Astrocyte (in vitro differentiated cells and primary cell): ENCODE data around the gene CSPG4. TPM values are rescaled to one million over a fixed set of nuclear protein-coding genes. Genes with fewer than 3 reads are reported as not detected.
"Not testable (repeated sequence)": the region's sequence is repeated elsewhere in the genome, so short reads cannot be mapped to it uniquely, and the experiment has no call there.

ENCODE experiments used
- DNase-seq: peaks from one replicate; pipeline ENCODE4 v3.0.0-alpha.2; 2010; ENCODE audit warnings: low read depth
- FAIRE-seq: peaks from 2 replicates; lab custom pipeline; 2011; peaks lifted over from hg19 to GRCh38; lab: Jason Lieb, UNC
- H2AFZ ChIP-seq: 2 replicates; pipeline ENCODE4 v1.6.0; 2012; ENCODE audit warnings: low read depth, low read length, inconsistent platforms
- H3K27ac ChIP-seq: 2 replicates; pipeline ENCODE4 v1.5.1; 2011; ENCODE audit warnings: low read depth, low read length, inconsistent platforms
- H3K27me3 ChIP-seq: 2 replicates; pipeline ENCODE4 v1.6.0; 2011; ENCODE audit warnings: low read length, inconsistent platforms; ENCODE audit not compliant: insufficient read depth
- H3K36me3 ChIP-seq: 2 replicates; pipeline ENCODE4 v1.5.1; 2011; ENCODE audit warnings: low read length, inconsistent platforms; ENCODE audit not compliant: insufficient read depth
- H3K4me1 ChIP-seq: 2 replicates; pipeline ENCODE4 v1.5.1; 2011; ENCODE audit warnings: low read length, inconsistent platforms; ENCODE audit not compliant: insufficient read depth
- H3K4me2 ChIP-seq: 2 replicates; pipeline ENCODE4 v1.6.0; 2012; ENCODE audit warnings: low read length, inconsistent platforms
- H3K4me3 ChIP-seq: 2 replicates; pipeline ENCODE4 v1.5.1; 2011; ENCODE audit warnings: low read depth, mild to moderate bottlenecking, low read length, inconsistent platforms; ENCODE audit not compliant: insufficient read depth
- H3K79me2 ChIP-seq: 2 replicates; pipeline ENCODE4 v1.6.0; 2012; ENCODE audit warnings: mild to moderate bottlenecking, low read length, inconsistent platforms; ENCODE audit not compliant: insufficient read depth
- H3K9ac ChIP-seq: 2 replicates; pipeline ENCODE4 v1.6.0; 2012; ENCODE audit warnings: mild to moderate bottlenecking, low read length, inconsistent platforms
- H3K9me3 ChIP-seq: 2 replicates; pipeline ENCODE4 v1.5.1; 2012; ENCODE audit warnings: low read depth, mild to moderate bottlenecking, low read length, inconsistent platforms; ENCODE audit not compliant: insufficient read depth
- H4K20me1 ChIP-seq: 2 replicates; pipeline ENCODE4 v1.6.0; 2012; ENCODE audit warnings: low read length, inconsistent platforms; ENCODE audit not compliant: insufficient read depth
- H3K27ac Mint-ChIP-seq: one replicate; pipeline ENCODE4 v1.8.0; 2021; ENCODE audit warnings: mild to moderate bottlenecking, mixed read lengths; ENCODE audit not compliant: unreplicated experiment
- H3K27me3 Mint-ChIP-seq: one replicate; pipeline ENCODE4 v1.8.0; 2021; ENCODE audit warnings: low read depth, mixed read lengths; ENCODE audit not compliant: unreplicated experiment
- H3K36me3 Mint-ChIP-seq: one replicate; pipeline ENCODE4 v1.8.0; 2021; ENCODE audit warnings: low read depth, mixed read lengths; ENCODE audit not compliant: unreplicated experiment
- H3K4me1 Mint-ChIP-seq: one replicate; pipeline ENCODE4 v1.8.0; 2021; ENCODE audit warnings: low read depth, mixed read lengths; ENCODE audit not compliant: unreplicated experiment
- H3K4me3 Mint-ChIP-seq: one replicate; pipeline ENCODE4 v1.8.0; 2021; ENCODE audit warnings: mild to moderate bottlenecking, moderate library complexity, mixed read lengths; ENCODE audit not compliant: unreplicated experiment
- H3K9me3 Mint-ChIP-seq: one replicate; pipeline ENCODE4 v1.8.0; 2021; ENCODE audit warnings: mild to moderate bottlenecking, mixed read lengths; ENCODE audit not compliant: unreplicated experiment
- CTCF ChIP-seq: IDR thresholded peaks from 2 replicates; pipeline ENCODE4 v1.5.1; 2011; ENCODE audit warnings: low read depth, mild to moderate bottlenecking, inconsistent platforms, low read length, moderate library complexity; ENCODE audit not compliant: insufficient read depth
- EZH2 ChIP-seq: IDR thresholded peaks from 2 replicates; pipeline ENCODE4 v1.6.1; 2012; ENCODE audit warnings: mild to moderate bottlenecking, low read length, inconsistent platforms; ENCODE audit not compliant: insufficient read depth
- total RNA-seq: library from RNA; stranded (reverse); gene quantifications from 2 replicates; pipeline ENCODE4 v1.2.1, GENCODE V29; 2021

The CSPG4 gene
- total RNA-seq, 1 donor from 2014 or later, result 26.9 TPM

- no peak overlapping the region for H3K27ac Mint-ChIP-seq
- DNase-seq (no peak), FAIRE-seq (no peak)
- peaks cover 39% of the 10 kb centered on the region for H3K4me1 ChIP-seq
- no peak overlapping the region for H3K27ac ChIP-seq
- H3K4me1 Mint-ChIP-seq, result peaks cover 29% of the 10 kb centered on the region
- H3K36me3 ChIP-seq, result no peaks in the 10 kb centered on the region
- no peak overlapping the region for H3K4me3 Mint-ChIP-seq
- H3K27me3 Mint-ChIP-seq, result no peaks in the 10 kb centered on the region
- no peak overlapping the region for H2AFZ ChIP-seq
- peaks cover 38% of the 10 kb centered on the region for H3K79me2 ChIP-seq
- H3K9me3 Mint-ChIP-seq, result no peaks in the 10 kb centered on the region
- peaks cover 2% of the 10 kb centered on the region for H3K36me3 Mint-ChIP-seq
- H3K9ac ChIP-seq, result peak overlapping the region; percentile 23
- peak overlapping the region; percentile 26 for H3K4me2 ChIP-seq
- TF ChIP-seq EZH2 (no peak), CTCF (no peak)
- peaks cover 26% of the 10 kb centered on the region for H4K20me1 ChIP-seq
- H3K9me3 ChIP-seq, result no peaks in the 10 kb centered on the region
- no peak overlapping the region for H3K4me3 ChIP-seq
- H3K27me3 ChIP-seq, result no peaks in the 10 kb centered on the region
Measured at GRCh38 chr15:75702436-75702835, 10.2 kb downstream of the CSPG4 start.

- H3K27ac Mint-ChIP-seq, H3K9me3 Mint-ChIP-seq, DNase-seq, FAIRE-seq, H3K4me3 ChIP-seq, H2AFZ ChIP-seq, H3K27ac ChIP-seq, H3K36me3 ChIP-seq, H3K4me3 Mint-ChIP-seq, H3K36me3 Mint-ChIP-seq, H3K9me3 ChIP-seq, H3K27me3 Mint-ChIP-seq, H3K27me3 ChIP-seq: not testable (repeated sequence)
- H3K4me2 ChIP-seq, result peak overlapping the region; percentile 53
- peaks cover 31% of the 10 kb centered on the region for H3K79me2 ChIP-seq
- peak overlapping the region; percentile 31 for H3K9ac ChIP-seq
- peaks cover 18% of the 10 kb centered on the region for H4K20me1 ChIP-seq
- peaks cover 44% of the 10 kb centered on the region for H3K4me1 ChIP-seq
- peaks cover 30% of the 10 kb centered on the region for H3K4me1 Mint-ChIP-seq
Measured at GRCh38 chr15:75701071-75702003, 11.3 kb downstream of the CSPG4 start.

GRCh38 chr15:75699961-75700874, 12.4 kb downstream of the CSPG4 start:
- H3K4me2 ChIP-seq, result peak overlapping the region; percentile 53
- H3K27me3 ChIP-seq, H3K4me3 Mint-ChIP-seq, H3K27me3 Mint-ChIP-seq, H4K20me1 ChIP-seq, H3K9me3 ChIP-seq, H3K36me3 Mint-ChIP-seq, H2AFZ ChIP-seq, H3K4me3 ChIP-seq, H3K9me3 Mint-ChIP-seq, H3K36me3 ChIP-seq, H3K27ac Mint-ChIP-seq: not testable (repeated sequence)
- FAIRE-seq, result peak; percentile 56
- H3K4me1 ChIP-seq, result peaks cover 56% of the 10 kb centered on the region
- H3K27ac ChIP-seq, result peak overlapping the region; percentile 26
- H3K9ac ChIP-seq, result peak overlapping the region; percentile 31
- H3K79me2 ChIP-seq, result peaks cover 20% of the 10 kb centered on the region
- peaks cover 28% of the 10 kb centered on the region for H3K4me1 Mint-ChIP-seq
- DNase-seq, result peak; percentile 65

GRCh38 chr15:75699517-75699916, 13.1 kb downstream of the CSPG4 start:
- not testable (repeated sequence) for H3K4me2 ChIP-seq, DNase-seq, H3K27ac ChIP-seq, FAIRE-seq, H3K4me3 ChIP-seq, H3K9ac ChIP-seq, H3K36me3 ChIP-seq, H3K4me3 Mint-ChIP-seq, H3K36me3 Mint-ChIP-seq, H3K27me3 ChIP-seq, H3K27ac Mint-ChIP-seq, H3K9me3 Mint-ChIP-seq, H4K20me1 ChIP-seq, H3K9me3 ChIP-seq, H3K27me3 Mint-ChIP-seq, H2AFZ ChIP-seq
- H3K79me2 ChIP-seq, result peaks cover 13% of the 10 kb centered on the region
- H3K4me1 ChIP-seq, result peaks cover 61% of the 10 kb centered on the region
- peaks cover 33% of the 10 kb centered on the region for H3K4me1 Mint-ChIP-seq
